ENCODE data around the gene CPLX3. TPM values are rescaled to one million over a fixed set of nuclear protein-coding genes. Genes with fewer than 3 reads are reported as not detected.

The CPLX3 gene
- total RNA-seq, 3 donors from 2014 or later, result 0.23 to 0.32 TPM; not detected in 1

GRCh38 chr15:74807282-74807681 lies 19.1 kb upstream of the CPLX3 start:
- Mint-ChIP-seq H3K27me3 (ENCODE audit: low read depth) (no peaks in the 10 kb centered on the region), H3K36me3 (ENCODE audit: insufficient read depth) (peaks cover 11% of the 10 kb centered on the region), H3K4me3 (no peak overlapping the region), H3K4me1 (ENCODE audit: low read depth) (peaks cover 26% of the 10 kb centered on the region), H3K9me3 (no peaks in the 10 kb centered on the region)
- DNase-seq, result no peak
- ATAC-seq, result no peak

GRCh38 chr15:74808078-74808839 lies 18.2 kb upstream of the CPLX3 start:
- Mint-ChIP-seq H3K27me3 (ENCODE audit: low read depth) (no peaks in the 10 kb centered on the region), H3K36me3 (ENCODE audit: insufficient read depth) (peaks cover 10% of the 10 kb centered on the region), H3K4me3 (no peak overlapping the region), H3K9me3 (no peaks in the 10 kb centered on the region), H3K4me1 (ENCODE audit: low read depth) (peaks cover 26% of the 10 kb centered on the region)
- DNase-seq, result no peak
- no peak for ATAC-seq

- no peak for ATAC-seq
- DNase-seq, result no peak
- no peaks in the 10 kb centered on the region for H3K27me3 Mint-ChIP-seq (ENCODE audit: low read depth)
- H3K4me3 Mint-ChIP-seq, result no peak overlapping the region
- H3K4me1 Mint-ChIP-seq (ENCODE audit: low read depth), result peaks cover 26% of the 10 kb centered on the region
- H3K36me3 Mint-ChIP-seq (ENCODE audit: insufficient read depth), result peaks cover 7% of the 10 kb centered on the region
- H3K9me3 Mint-ChIP-seq, result no peaks in the 10 kb centered on the region
Observed at GRCh38 chr15:74808840-74809229, 17.6 kb upstream of the CPLX3 start.

- Mint-ChIP-seq H3K36me3 (ENCODE audit: insufficient read depth) (peaks cover 3% of the 10 kb centered on the region), H3K9me3 (no peaks in the 10 kb centered on the region), H3K27me3 (ENCODE audit: low read depth) (no peaks in the 10 kb centered on the region), H3K4me1 (ENCODE audit: low read depth) (peaks cover 26% of the 10 kb centered on the region), H3K4me3 (no peak overlapping the region)
- no peak for DNase-seq
- ATAC-seq, result no peak
Observed at GRCh38 chr15:74809242-74809641, 17.2 kb upstream of the CPLX3 start.

DNA sequence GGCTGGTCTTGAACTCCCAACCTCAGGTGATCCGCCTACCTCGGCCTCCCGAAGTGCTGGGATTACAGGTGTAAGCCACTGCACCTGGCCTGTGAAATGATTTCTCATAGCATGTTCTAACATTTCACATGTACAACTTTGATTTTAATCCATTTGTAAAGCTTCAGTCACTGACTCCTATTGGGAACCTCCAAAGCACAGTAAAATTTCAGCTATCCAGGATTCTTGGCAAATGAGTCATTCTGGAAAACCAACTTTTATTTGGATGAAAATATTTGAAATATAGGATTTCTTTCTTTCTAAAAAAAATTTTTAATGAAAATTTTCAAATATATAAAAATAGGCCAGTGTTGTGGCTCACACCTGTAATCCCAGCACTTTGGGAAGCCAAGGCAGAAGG lies 16.5 kb upstream of the CPLX3 start:
- Mint-ChIP-seq H3K4me3 (no peak overlapping the region), H3K4me1 (ENCODE audit: low read depth) (peaks cover 26% of the 10 kb centered on the region), H3K9me3 (no peaks in the 10 kb centered on the region), H3K36me3 (ENCODE audit: insufficient read depth) (no peaks in the 10 kb centered on the region), H3K27me3 (ENCODE audit: low read depth) (no peaks in the 10 kb centered on the region)
- no peak for DNase-seq
- no peak for ATAC-seq

DNA sequence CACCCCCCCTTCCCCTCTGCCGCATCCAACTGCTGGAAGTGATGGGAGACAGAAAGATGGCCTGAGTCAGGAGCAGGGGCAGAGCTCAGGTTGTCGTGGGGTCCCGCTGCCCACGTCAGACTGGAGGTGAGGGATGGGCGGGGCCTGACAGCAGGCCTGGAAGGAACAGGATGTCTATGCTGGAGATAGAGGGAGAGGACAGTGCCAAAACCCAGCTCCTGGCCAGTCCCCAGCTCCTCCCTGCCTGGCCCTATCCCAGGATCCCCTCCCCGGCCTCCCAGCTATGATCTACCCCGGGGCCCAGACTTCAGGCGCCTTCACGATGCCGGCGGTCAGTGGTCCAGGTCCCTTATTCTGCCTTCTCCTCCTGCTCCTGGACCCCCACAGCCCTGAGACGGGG lies 13.9 kb upstream of the CPLX3 start, which contains the start of gene LMAN1L:
TSS of gene LMAN1L (plus strand) at position 303 of the 400 bp plus-strand sequence. CDS start at position 323, 20 bp downstream.
- ATAC-seq, result no peak
- Mint-ChIP-seq H3K36me3 (ENCODE audit: insufficient read depth) (no peaks in the 10 kb centered on the region), H3K4me3 (no peak within 1 kb of the TSS), H3K4me1 (ENCODE audit: low read depth) (peaks cover 15% of the 10 kb centered on the region), H3K9me3 (no peaks in the 10 kb centered on the region), H3K27me3 (ENCODE audit: low read depth) (no peaks in the 10 kb centered on the region)
- DNase-seq, result no peak

- DNase-seq (no peak), ATAC-seq (no peak)
- Mint-ChIP-seq H3K4me3 (no peak overlapping the region), H3K4me1 (ENCODE audit: low read depth) (peaks cover 7% of the 10 kb centered on the region), H3K36me3 (ENCODE audit: insufficient read depth) (no peaks in the 10 kb centered on the region), H3K27me3 (ENCODE audit: low read depth) (peaks cover 1% of the 10 kb centered on the region), H3K9me3 (no peaks in the 10 kb centered on the region)
Observed at GRCh38 chr15:74815121-74815934, 11.1 kb upstream of the CPLX3 start.

DNA sequence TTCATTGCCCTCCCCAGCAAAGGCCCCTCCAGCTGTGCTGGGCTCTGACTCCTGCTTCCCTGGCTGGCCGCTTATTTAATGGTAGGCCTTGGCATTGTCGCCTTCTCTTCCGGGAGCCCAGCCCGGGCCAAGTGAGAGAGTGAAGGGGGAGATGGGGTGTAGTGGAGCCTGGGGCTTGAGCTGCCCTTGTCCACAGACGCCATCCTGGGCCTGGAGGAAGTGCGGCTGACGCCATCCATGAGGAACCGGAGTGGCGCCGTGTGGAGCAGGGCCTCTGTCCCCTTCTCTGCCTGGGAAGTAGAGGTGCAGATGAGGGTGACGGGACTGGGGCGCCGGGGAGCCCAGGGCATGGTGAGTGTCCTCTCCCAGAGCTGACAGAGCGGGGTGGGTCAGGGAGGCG lies 10.5 kb upstream of the CPLX3 start:
- H3K4me1 Mint-ChIP-seq (ENCODE audit: low read depth), result peaks cover 7% of the 10 kb centered on the region
- H3K9me3 Mint-ChIP-seq, result no peaks in the 10 kb centered on the region
- H3K4me3 Mint-ChIP-seq, result no peak overlapping the region
- H3K36me3 Mint-ChIP-seq (ENCODE audit: insufficient read depth), result no peaks in the 10 kb centered on the region
- H3K27me3 Mint-ChIP-seq (ENCODE audit: low read depth), result peaks cover 1% of the 10 kb centered on the region
- DNase-seq (no peak), ATAC-seq (no peak)

- Mint-ChIP-seq H3K4me3 (no peak overlapping the region), H3K4me1 (ENCODE audit: low read depth) (peaks cover 7% of the 10 kb centered on the region), H3K9me3 (no peaks in the 10 kb centered on the region), H3K27me3 (ENCODE audit: low read depth) (peaks cover 1% of the 10 kb centered on the region), H3K36me3 (ENCODE audit: insufficient read depth) (no peaks in the 10 kb centered on the region)
- DNase-seq, result no peak
- no peak for ATAC-seq
Observed at GRCh38 chr15:74816624-74817369, 9.6 kb upstream of the CPLX3 start.

DNA sequence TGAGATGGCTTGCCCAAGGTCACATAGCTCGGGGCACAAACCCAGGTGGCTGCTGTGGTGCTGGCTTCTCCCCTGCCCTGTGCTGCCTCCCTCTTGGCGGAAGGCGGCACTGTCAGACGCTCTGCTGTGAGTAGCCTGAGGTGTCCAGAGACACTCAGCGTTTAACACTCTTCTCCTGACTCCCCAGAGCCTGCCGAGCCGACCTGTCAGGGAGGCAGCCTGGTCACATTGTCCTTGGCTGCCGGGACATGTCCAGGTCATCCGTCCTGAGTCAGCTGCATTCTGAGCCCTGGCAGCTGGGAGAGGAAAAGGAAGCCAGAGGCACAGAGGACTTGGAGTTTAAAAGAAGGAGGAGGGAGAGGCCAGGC lies 9.1 kb upstream of the CPLX3 start:
- H3K4me1 Mint-ChIP-seq (ENCODE audit: low read depth), result peaks cover 7% of the 10 kb centered on the region
- H3K9me3 Mint-ChIP-seq, result no peaks in the 10 kb centered on the region
- DNase-seq, result no peak
- H3K4me3 Mint-ChIP-seq, result no peak overlapping the region
- ATAC-seq, result no peak
- H3K27me3 Mint-ChIP-seq (ENCODE audit: low read depth), result peaks cover 1% of the 10 kb centered on the region
- H3K36me3 Mint-ChIP-seq (ENCODE audit: insufficient read depth), result no peaks in the 10 kb centered on the region

DNA sequence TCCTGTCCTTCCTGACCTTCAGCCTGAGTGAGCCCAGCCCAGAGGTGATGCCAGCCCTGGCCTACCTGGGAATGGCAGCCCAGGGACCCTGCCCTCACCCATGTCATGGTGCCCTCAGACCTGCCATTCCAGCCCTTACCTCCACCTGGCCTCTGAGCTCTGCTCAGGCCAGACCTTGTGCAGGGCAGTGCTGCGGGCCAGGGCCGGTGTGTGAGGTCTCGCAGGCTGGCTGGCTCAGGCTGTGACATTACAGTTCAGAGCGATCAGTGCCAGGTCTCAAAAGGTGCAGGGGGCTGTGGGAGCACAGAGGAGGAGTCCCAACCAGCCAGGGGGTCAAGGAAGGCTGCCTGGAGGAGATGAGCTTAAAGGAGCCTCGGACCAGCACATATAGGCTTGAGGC lies 6.4 kb upstream of the CPLX3 start:
- H3K4me3 Mint-ChIP-seq, result no peak overlapping the region
- peaks cover 1% of the 10 kb centered on the region for H3K27me3 Mint-ChIP-seq (ENCODE audit: low read depth)
- H3K36me3 Mint-ChIP-seq (ENCODE audit: insufficient read depth), result no peaks in the 10 kb centered on the region
- no peak for ATAC-seq
- no peak for DNase-seq
- no peaks in the 10 kb centered on the region for H3K9me3 Mint-ChIP-seq
- peaks cover 7% of the 10 kb centered on the region for H3K4me1 Mint-ChIP-seq (ENCODE audit: low read depth)

GRCh38 chr15:74821091-74821789 lies 5.2 kb upstream of the CPLX3 start:
- no peak for DNase-seq
- Mint-ChIP-seq H3K9me3 (no peaks in the 10 kb centered on the region), H3K27me3 (ENCODE audit: low read depth) (peaks cover 1% of the 10 kb centered on the region), H3K4me1 (ENCODE audit: low read depth) (peaks cover 7% of the 10 kb centered on the region), H3K4me3 (no peak overlapping the region), H3K36me3 (ENCODE audit: insufficient read depth) (no peaks in the 10 kb centered on the region)
- no peak for ATAC-seq

DNA sequence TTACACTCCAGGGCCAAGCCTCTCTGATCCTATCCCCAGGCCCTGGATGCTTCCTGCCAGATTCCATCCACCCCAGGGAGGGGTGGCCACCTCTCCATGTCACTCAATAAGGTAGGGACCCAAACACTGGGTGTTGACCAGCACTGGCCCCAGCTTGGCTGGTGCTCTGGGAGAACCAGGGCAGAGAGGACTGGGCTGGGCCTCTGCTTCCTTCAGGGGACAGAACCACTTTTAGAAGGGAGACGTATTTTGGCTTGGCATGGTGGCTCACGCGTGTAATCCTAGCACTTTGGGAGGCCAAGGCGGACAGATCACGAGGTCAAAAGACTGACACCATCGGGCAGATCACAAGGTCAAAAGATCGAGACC lies 4.7 kb upstream of the CPLX3 start:
- peaks cover 4% of the 10 kb centered on the region for H3K27me3 Mint-ChIP-seq (ENCODE audit: low read depth)
- H3K36me3 Mint-ChIP-seq (ENCODE audit: insufficient read depth), result no peaks in the 10 kb centered on the region
- no peak for DNase-seq
- H3K4me1 Mint-ChIP-seq (ENCODE audit: low read depth), result peaks cover 7% of the 10 kb centered on the region
- no peak for ATAC-seq
- no peaks in the 10 kb centered on the region for H3K9me3 Mint-ChIP-seq
- no peak overlapping the region for H3K4me3 Mint-ChIP-seq

GRCh38 chr15:74822233-74822632 lies 4.2 kb upstream of the CPLX3 start:
- H3K27me3 Mint-ChIP-seq (ENCODE audit: low read depth), result peaks cover 7% of the 10 kb centered on the region

More at GRCh38 chr15:74822233-74822632, 4.2 kb upstream of the CPLX3 start:
- H3K36me3 Mint-ChIP-seq (ENCODE audit: insufficient read depth), result no peaks in the 10 kb centered on the region
- no peak for ATAC-seq
- H3K9me3 Mint-ChIP-seq, result no peaks in the 10 kb centered on the region
- DNase-seq, result no peak
- H3K4me3 Mint-ChIP-seq, result no peak overlapping the region
- peaks cover 10% of the 10 kb centered on the region for H3K4me1 Mint-ChIP-seq (ENCODE audit: low read depth)
